HG03565 (cell line): ENCODE measurements around the gene CDH16.

Source experiments
- ATAC-seq: cut with Tn5 transposase; IDR thresholded peaks from one replicate; pipeline ENCODE4 v1.9.1; 2021; ENCODE audit warnings: mild to moderate bottlenecking, moderate library complexity; ENCODE audit not compliant: unreplicated experiment

The CDH16 gene

DNA sequence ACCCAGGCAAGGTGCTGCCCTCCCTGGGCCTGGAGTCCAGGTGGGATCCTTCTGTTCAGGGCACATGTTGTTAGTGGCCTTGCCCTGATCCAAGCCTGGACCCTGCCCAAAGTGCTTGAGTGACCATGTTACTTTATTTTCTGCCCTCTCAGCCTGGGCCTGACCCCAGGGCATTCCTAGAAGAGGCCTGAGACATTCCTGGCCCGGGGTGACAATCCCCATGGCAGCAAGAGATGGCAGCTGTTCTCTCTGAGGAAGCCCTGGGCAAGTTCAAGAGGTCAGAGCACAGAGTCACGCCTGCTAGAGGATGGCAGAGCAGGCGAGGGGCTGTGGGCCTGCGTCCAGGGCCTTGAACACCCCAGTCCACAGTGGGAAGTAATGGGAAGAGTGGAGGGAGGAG lies 5.0 kb downstream of the CDH16 start:
- no peak for ATAC-seq

DNA sequence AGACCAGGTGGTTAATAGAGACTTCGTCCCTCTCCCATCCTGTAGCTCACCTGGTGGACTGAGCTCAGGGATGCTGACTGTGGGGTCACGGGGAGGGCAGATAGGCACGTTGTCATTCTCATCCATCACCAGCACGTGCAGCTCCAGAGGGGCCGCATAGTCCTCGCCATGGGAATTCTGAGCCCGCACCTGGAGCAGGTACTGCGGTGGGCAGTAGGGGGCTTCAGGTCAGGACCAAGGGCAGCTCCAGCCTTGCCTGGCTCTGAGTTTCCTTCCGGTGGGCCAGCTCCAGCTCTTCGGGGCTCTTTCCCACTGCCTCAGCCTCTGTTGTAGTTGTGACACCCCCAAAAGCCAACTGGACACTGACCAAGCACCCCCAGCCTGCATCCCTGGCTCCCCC lies 5.6 kb downstream of the CDH16 start:
- no peak for ATAC-seq

GRCh38 chr16:66911801-66912200 lies 6.9 kb downstream of the CDH16 start:
- no peak for ATAC-seq

- ATAC-seq: no peak
Observed at GRCh38 chr16:66911112-66911511, 7.6 kb downstream of the CDH16 start.

DNA sequence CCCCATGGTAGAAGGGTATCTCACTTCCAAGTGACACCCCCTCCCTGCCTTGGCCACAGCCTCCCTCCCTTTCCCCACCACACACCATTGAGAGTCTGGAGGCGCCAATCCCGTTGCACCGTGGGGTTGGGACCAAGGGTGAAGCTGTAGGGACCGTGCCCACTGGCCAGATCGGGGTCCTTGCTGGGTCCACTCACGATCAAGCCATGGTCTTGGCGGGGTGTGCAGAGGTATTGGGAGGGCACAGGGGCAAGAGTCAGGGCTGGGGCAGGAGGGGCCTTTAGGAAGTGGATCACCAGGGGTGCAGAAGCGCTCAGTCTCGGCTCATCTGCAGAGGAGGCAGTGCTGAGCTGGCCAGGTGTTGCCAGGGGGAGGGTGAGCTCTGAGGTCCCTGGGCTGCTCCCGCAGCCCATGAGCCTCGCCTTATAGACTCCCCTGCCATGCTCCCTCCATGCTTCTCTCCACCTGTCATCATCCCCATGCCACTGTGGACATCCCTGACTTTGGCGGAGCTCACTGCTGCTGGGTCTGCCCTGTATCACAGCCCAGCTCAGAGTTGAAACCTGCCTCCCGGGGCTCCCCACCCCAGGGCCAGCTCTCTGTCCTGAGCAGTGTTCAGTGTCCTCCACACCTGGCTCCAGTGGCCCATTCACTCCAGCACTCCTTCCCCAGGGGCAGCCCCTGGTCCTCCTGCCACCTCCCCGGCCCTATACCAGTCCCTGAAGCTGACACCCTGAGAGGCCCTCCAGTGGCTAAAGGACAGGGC lies 8.3 kb downstream of the CDH16 start:
- no peak for ATAC-seq

DNA sequence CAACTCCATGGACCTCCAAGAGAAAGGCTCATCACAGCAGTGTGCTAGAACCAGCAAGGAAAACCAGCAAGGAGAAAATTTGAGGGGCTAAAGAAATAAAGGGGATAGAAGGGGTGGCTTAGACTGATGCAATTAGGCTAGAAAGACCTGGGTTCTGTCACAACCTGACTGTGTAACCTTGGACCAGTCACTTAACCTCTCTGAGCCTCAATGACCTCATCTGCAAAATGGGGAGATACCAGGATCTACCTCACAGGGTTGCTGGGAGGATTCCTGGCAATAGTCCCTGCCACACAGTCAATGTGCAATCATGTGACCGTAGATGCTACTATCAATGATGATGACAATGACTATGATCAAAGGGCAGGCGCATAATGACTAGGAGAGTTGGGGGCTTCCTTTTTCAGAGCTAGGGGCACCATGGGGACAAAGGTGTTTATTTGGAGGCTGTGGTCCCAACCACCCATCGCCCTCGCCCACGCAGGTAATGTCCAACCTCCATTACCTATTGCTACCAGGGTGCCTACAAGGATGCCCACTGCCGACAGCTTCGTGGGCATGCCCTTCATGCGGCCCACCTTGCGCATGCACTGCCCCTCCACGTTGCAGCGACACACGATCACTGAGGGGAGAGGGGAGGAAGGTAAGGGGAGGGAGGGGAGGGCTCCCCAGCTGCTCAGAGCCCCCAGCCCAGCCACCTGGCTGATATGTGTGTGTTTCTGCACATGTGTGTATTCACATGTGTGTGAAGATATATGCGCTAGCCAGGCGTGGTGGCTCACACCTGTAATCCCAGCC lies 9.7 kb downstream of the CDH16 start:
- ATAC-seq: no peak

DNA sequence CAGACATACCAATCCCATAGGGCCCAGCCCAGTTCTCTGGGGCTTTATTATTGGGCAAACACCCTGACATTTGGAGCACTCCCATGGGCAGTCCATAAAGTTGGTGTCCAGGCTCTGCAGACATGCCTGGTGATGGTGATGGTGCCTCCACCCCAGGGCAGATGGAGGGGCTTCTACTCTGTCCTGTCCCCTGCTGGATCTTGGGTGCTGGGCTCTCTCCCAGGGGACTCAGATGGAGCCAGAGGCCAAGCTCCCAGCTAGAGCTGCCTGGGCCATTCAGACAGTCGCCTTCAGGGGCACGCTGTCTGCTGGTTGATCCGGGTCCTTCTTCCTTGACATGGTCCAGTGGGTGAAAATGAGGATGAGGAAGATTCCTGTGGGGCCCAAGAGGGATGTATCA lies 10.6 kb downstream of the CDH16 start:
- ATAC-seq: no peak

- no peak for ATAC-seq
Observed at GRCh38 chr16:66906916-66907836, 11.5 kb downstream of the CDH16 start.

DNA sequence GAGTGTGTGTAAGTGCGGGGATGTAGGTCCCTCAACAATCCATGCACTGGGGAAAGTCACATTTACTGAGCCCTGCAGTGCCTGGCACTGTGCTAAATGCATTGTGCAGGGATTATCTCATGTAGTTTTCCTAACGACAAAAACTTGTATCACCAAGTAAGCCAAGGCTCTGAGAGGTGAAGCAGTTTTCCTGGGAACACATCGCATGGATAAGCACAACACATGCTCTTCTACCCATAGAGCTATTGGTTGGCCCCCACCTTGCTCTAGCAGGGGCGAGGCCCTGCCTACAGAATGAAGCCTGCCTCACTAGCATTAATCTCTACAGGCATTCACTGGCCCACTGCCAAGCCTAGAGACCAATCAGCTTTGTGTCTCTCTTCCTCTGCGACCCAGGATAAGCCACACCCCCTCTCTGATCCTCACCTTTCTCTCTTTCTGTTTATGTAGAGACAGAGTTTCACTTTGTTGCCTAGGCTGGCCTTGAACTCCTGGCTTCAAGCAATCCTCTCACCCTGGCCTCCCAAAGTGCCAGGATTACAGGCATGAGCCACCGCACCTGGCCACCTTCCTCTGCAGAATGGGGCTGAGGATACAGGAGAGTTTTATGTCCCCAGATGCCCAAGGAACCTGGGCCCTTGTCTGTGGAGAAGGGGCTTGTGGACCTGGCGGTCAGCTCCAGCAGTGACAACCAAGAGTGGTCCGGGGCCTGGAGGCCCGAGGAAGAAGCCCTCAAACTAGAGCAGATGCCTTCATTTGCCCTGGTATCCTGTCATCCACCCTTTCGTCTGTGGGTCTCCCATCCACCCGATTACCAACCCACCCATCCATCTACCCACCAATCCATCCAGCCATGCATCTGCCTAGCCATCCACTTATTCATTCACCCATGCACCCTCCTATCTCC lies 12.8 kb downstream of the CDH16 start:
- no peak for ATAC-seq

DNA sequence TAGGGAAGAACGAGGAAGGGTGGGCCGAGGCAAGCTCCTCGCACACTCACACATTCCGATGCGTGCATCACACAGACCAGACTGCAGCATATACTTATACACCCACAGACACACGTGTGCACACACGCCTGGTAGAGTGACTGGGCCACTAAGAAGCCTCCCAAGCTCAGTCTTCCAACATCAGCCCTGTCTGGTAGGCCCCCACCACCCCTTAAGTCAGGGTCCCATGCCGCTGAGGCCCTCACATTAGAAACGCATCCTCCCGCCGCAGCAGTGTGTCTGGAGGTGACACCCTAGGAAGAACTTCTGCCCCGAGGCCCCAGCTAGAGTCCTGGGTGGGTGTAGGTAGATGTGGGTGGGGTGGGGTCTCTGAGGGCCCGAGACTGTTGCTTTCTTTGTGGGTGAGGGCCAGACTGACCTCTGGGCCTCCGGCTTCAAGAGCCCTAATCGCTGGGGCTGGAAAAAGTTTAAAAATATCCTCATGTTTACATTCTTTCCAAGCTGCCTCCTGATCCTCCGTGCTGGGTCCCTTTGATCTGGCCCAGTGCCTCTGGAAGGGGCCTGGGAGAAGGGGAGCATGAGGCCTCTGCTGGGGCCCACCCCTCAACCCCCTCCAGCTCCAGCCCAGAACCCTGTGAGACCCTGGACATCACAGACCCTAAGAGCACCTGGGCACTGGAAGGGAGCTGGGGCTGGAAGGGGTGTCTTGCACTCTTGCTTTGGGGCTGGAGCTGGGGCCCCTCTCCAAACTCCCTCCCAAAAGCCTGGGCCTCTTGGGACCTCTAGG lies 13.6 kb downstream of the CDH16 start:
- no peak for ATAC-seq

GRCh38 chr16:66904428-66904845 lies 14.2 kb downstream of the CDH16 start:
- ATAC-seq: no peak

DNA sequence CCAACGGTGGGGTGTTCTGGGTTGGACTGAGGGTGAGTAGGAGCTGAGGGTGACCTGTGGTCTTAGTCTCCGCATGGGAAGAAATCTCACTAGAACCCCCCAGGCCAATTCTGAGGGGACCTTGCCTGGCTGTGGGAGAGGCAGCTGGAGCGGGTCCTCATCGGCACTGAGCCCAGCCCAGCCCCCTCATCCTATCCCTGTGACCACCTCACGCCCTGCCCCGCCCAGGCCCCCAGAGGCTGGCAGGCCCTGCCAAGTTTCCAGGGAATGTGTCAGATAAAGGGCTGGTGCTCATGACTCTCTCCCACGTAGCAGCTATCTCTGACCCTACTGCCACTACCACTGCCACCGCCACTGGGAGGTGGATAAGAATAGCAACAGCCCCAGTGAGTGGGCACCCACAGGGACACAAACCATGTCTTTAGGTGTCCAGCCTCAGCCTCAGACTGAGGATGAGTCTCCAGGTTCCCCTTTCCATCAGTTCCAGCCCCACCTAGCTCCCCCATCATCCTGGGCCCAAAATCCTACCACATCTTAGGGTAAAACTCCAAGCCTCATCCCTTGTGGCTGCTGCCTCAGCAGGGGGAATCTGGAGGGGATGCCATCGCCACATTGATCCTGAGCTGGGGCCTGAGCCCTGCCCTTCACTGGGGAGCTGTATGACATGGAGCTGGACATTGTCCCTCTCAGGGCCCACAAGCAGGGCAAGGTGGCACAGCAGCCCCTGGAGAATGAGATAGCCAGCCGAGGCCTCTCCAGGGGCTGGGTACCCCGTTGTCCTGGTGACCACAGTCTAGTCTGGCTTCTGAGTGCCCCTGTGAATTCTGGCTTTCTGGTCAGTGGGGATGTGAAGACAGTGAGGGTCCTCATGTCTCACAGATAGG lies 14.9 kb downstream of the CDH16 start:
- ATAC-seq: no peak

GRCh38 chr16:66902648-66903543 lies 15.8 kb downstream of the CDH16 start:
- ATAC-seq: no peak

GRCh38 chr16:66901626-66902025 lies 17.1 kb downstream of the CDH16 start:
- ATAC-seq: no peak

DNA sequence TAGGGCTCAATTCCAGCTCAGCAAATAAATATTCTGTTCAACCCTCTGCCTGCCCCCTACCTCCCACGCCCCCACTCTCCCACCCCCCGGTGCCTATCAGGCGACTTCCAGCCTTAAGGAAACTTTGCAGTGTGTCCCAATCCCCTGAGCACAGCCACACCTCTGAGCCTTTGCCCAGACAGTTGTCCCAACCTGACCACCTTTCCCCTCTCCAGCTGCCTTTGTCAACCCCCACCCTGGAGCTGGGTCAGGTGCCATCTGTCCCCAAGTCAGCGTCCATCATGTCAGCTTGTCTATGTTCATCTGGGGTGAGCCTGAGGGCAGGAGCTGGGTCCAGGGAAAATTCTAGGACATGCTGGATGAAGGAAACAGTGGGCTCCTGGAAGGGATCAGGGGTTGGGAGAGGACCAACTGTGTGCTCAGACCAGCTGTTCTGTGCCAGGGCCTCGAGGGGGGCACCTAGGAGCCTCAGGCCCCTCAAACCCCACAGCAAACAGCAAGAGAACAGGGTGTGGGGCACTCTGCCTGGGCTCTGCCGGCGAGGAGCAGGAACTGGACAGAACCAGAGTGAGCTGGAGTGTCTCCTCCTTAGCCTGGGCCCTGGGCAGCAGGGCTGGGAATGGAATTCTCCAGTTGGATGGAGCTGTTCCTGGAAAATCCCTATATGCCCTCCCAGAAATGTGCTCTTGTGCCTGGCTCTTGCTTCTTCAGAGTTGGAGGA lies 17.8 kb downstream of the CDH16 start:
- ATAC-seq: no peak

GRCh38 chr16:66899945-66900710 lies 18.6 kb downstream of the CDH16 start:
- no peak for ATAC-seq
